ENCODE data around the gene ETV7. TPM values are rescaled to one million over a fixed set of nuclear protein-coding genes. Genes with fewer than 3 reads are reported as not detected.
"Not testable (repeated sequence)": the region's sequence is repeated elsewhere in the genome, so short reads cannot be mapped to it uniquely, and the experiment has no call there.

ETV7 gene
- total and polyA plus RNA-seq, 2 donors, result 0.79 to 1.5 TPM

DNA sequence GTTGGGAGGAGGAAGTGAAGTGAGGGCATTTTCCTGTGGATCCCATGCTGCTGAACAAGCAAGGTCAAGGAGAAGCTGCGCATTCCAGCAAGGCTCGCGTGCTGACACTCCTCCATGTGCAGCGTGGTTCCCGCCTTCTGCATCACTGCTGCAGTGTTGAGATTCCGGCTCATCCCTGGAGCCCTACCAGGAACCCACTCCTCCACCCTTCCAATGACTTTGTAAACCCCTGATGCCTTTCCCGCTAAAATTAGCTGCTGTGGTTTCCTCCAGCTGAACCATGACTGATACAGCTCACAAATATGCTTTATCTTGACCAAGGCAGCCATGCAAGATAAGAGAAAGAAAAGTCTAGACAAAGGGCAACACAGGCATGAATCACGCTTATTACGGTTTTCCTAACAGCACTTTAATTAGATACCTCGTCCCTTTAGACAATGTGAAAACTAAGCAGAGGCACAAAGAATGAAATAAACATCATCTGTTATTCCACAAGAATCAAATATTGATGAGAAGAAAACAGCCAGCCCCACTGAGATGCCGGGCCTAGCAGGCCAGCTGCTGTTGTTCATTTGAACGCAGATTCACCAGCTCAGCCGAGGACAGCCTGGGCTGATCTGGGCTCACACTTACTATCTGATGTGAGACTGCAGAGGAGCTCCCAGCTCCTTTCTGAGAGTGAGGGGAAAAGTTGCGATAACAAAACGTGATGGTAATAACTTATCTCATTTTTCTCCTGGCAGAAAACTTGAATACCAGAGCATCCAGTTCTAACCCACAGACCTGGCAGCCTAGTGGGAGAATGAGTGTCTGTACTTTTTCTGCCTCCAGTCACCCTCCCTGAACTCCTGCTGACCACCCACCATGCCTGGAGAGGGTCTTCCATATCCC is 36.5 kb downstream of the ETV7 start:
- Histone ChIP-seq H3K27ac (ENCODE audit: low read depth) (no peak overlapping the region), H3K4me1 (ENCODE audit: insufficient read depth) (no peaks in the 10 kb centered on the region), H3K36me3 (ENCODE audit: insufficient read depth) (no peaks in the 10 kb centered on the region), H3K4me3 (ENCODE audit: low read depth, low read length) (no peak overlapping the region)
- DNase-seq (ENCODE audit: extremely low spot score), result no peak
- 35% methylated on average over 15 of the region's 15 CpGs for WGBS

DNA sequence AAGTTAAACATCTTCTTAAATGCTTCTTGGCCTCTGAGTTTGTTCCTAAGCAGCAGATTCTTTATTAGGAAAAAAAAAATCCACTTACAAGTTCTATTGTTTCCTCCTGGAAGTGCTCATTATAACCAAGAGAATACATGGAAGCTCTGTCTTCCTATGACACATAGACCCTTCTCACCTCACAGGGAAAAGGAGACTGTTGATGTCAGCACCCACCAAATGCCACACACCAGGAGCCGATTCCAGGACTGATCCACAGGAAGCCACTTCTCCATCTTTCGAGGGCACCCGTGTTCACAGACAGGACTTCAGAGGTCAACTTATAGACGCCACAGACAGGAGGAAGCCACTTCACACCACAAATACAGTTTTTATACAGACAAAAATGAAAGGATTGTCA is 37.4 kb downstream of the ETV7 start:
- Histone ChIP-seq H3K4me1 (ENCODE audit: insufficient read depth) (no peaks in the 10 kb centered on the region), H3K36me3 (ENCODE audit: insufficient read depth) (no peaks in the 10 kb centered on the region), H3K4me3 (ENCODE audit: low read depth, low read length) (no peak overlapping the region), H3K27ac (ENCODE audit: low read depth) (no peak overlapping the region)
- DNase-seq (ENCODE audit: extremely low spot score), result no peak
- WGBS, result 81% methylated on average over 4 of the region's 4 CpGs

DNA sequence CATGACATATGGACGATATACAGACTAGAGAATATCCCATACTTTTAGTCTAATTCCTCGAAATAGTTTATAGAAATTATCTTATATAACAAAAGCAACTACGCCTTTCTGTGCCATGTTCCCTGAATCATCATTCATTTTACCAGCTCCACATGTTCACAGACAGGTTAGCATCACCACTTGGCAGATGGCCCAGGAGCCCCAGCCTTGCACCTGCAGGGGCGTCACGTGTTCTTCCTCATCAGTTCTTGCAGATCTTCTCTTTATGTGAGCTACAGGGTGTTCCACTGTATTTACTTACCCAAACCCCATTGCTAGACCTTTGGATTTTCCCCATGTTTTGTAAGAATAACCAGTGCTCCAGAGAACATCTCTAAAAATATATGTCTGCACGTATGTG is 38.2 kb downstream of the ETV7 start:
- DNase-seq (ENCODE audit: extremely low spot score), result no peak
- Histone ChIP-seq H3K4me3 (ENCODE audit: low read depth, low read length) (no peak overlapping the region), H3K4me1 (ENCODE audit: insufficient read depth) (no peaks in the 10 kb centered on the region), H3K36me3 (ENCODE audit: insufficient read depth) (no peaks in the 10 kb centered on the region), H3K27ac (ENCODE audit: low read depth) (no peak overlapping the region)
- WGBS, result 80% methylated on average over 6 of the region's 6 CpGs

DNA sequence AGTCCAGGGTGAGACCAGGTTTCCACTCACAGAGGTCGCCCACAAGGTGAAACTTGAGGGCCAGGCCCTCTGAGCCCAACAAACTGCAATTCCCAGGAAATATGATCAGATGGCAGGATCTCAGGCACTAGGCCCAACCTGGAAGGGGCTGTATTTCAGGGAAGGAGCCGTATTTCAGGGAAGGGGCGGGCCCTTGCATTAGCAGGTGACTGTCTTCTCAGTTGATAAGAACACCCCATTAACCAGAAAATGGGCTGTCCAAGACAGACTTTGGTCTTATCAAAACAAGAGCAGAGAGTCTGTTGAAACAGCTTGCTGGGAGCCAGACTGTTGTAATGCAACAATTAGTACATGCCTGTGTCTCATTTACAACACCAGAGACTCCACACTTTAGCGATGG is 39.8 kb downstream of the ETV7 start:
- 87% methylated on average over 4 of the region's 4 CpGs for WGBS
- Histone ChIP-seq H3K4me1 (ENCODE audit: insufficient read depth) (no peaks in the 10 kb centered on the region), H3K36me3 (ENCODE audit: insufficient read depth) (no peaks in the 10 kb centered on the region), H3K4me3 (ENCODE audit: low read depth, low read length) (no peak overlapping the region), H3K27ac (ENCODE audit: low read depth) (no peak overlapping the region)
- no peak for DNase-seq (ENCODE audit: extremely low spot score)

DNA sequence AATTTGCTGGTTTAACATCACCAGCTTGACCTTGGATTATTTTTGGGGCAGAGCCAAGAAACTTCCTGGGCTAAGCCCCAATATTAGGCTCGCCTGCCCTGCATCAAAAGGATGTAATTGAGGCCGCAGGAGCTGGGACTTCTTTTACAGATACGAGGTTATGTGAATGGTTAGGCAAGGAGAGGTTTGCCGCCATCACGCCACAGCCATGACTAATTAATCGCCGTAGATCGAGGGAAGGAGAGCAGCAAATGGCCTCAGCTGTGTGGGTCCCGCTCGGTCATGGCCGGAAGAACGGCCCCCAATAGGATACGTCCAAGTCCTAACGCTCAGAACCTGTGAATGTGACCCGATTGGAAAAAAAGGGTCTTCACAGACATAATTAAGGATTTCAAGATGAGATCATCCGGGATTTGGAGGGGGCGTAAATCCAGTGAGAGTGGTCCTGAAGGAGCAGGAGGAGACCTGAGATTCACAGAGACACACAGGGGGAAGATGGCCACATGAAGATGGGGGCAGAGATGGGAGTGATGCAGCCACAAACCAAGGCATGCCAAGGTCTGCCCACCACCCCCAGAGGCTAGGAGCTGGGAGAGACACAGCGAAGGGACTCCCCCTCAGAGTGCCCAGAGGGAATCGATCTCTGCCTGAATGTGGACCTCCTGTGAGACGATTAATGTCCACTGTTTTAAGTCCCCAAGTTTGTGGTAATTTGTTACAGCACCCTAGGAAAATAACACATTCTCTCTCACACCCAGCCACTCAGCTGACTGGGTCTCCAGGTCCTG is 40.8 kb downstream of the ETV7 start:
- H3K36me3 ChIP-seq (ENCODE audit: insufficient read depth), result no peaks in the 10 kb centered on the region
- no peak for DNase-seq (ENCODE audit: extremely low spot score)
- H3K4me1 ChIP-seq (ENCODE audit: insufficient read depth), result no peaks in the 10 kb centered on the region
- H3K27ac ChIP-seq (ENCODE audit: low read depth), result no peak overlapping the region
- H3K4me3 ChIP-seq (ENCODE audit: low read depth, low read length), result no peak overlapping the region
- 88% methylated on average over 20 of the region's 20 CpGs for WGBS

DNA sequence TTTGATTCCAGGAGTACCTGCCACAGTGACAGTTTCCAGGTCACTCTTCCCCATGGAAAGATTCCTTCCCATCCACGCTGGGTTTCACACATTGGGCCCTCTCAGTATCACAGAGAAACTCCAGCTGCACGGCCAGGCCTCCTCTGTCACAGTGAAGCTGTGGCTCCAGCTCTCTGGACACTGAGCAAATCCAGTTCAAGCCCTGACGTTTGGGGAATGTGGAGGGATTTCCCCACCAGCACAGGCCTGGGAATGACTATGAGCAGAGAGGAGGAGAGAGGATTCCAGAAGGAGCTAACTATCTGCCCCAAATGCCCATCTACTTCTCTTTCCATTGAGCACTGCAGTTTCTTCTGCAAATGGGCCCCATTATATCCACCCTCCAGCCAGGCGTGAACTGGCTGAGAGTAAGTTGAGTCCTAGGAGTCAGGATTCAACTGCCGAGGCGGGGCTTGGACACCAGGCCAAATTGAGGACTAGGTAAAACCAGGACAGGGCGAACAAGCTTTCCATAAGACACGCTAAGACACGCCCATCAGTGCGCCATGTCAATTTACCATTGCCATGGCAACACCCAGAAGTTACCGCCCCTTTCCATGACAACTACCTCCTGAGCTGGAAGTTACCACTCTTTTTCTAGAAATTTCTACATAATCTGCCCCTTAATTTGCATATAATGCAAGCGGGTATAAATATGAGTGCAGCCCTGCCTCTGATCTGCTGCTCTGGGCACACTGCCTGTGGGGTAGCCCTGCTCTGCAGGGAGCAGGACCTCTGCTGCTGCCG is 41.6 kb downstream of the ETV7 start:
- no peak for DNase-seq (ENCODE audit: extremely low spot score)

DNA sequence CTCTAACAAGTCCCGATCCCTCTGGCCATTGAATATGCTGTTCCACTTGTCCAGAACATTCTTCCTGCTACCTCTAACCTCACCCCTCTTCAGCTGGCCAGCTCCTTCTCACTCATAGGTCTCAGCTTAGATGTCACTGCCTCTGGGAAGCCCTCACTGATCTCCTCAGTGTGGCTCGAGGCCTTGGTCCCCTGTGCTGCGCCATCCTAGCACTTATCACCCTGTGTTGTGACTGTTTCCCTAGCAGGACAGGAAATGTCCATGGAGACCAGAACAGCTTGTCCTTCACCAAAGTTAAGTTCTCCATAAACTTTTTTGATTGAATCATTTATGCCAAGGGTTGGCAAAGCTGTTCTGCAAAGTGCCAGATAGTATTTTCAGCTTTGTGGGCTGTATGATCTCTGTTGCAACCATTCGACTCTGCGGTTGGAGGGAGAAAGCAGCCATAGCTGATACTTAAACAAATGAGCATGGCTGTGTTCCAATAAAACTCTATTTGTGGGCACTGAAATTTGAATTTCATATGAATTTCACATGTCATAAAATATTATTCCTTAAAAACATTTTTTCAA is 44.3 kb downstream of the ETV7 start:
- Histone ChIP-seq H3K36me3 (ENCODE audit: insufficient read depth) (no peaks in the 10 kb centered on the region), H3K4me1 (ENCODE audit: insufficient read depth) (no peaks in the 10 kb centered on the region), H3K27ac (ENCODE audit: low read depth) (no peak overlapping the region), H3K4me3 (ENCODE audit: low read depth, low read length) (no peak overlapping the region)
- DNase-seq (ENCODE audit: extremely low spot score), result no peak
- 73% methylated on average over 5 of the region's 5 CpGs for WGBS

More for the DNA sequence above, 41.6 kb downstream of the ETV7 start:
- WGBS, result 84% methylated on average over 13 of the region's 13 CpGs
- Histone ChIP-seq H3K4me3 (ENCODE audit: low read depth, low read length) (no peak overlapping the region), H3K4me1 (ENCODE audit: insufficient read depth) (no peaks in the 10 kb centered on the region), H3K27ac (ENCODE audit: low read depth) (no peak overlapping the region), H3K36me3 (ENCODE audit: insufficient read depth) (no peaks in the 10 kb centered on the region)

DNA sequence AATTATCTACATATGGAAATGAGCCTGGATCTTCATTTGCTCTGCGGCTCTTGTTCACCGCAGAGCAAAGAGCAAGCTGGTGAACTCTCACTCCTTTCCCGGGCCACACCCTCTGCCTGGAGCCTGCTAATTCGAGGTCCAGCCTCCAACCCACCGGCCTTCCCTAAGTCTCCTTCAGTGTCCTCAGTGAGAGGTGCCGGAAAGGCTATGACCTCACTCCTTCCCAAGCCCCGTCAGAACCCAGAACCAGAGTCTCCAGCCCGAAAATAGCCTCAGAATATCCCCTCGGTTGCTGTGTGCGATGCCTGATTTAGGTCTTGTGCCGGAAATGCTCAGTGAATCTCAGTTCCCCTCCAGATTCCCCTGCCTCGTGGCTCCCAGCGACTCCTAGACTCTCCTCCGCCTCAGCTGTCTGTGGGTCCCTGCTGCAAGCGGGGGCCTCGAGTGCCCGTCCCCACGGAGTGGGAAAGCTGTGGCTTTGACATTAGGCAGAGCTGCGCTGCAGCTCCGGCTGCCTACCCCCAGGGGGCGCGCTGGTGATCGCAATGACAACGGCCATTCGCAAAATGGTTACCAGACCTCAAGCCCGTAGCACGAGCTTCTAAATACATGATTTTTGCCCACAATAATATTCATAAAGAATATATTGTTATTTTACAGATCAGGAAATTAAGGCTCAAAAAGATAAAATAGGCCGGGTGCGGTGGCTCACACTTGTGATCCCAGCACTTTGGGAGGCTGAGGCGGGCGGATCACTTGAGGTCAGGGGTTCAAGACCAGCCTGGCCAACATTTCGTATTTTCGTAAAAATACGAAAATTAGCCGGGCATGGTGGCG is 46.6 kb downstream of the ETV7 start:
- Histone ChIP-seq H3K27ac (ENCODE audit: low read depth) (no peak overlapping the region), H3K4me3 (ENCODE audit: low read depth, low read length) (no peak overlapping the region), H3K36me3 (ENCODE audit: insufficient read depth) (no peaks in the 10 kb centered on the region), H3K4me1 (ENCODE audit: insufficient read depth) (no peaks in the 10 kb centered on the region)
- WGBS, result 20% methylated on average over 36 of the region's 36 CpGs
- DNase-seq (ENCODE audit: extremely low spot score), result no peak

DNA sequence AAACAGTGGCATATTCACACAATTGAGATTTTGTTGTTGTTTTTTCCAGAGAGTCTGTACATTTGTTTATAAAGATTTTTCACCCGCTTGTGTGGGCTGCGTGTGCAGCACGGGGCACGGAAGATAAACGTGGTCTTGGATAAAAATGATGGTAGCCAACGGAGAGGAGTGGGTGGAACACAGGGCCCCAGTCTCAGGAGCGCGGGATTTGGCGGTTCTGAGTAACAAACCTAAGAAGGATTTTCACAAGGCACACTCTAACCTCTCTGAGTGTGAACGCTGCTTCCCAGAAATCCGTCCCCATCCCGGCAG is 47.2 kb downstream of the ETV7 start:
- H3K4me1 ChIP-seq (ENCODE audit: insufficient read depth), result no peaks in the 10 kb centered on the region
- no peaks in the 10 kb centered on the region for H3K36me3 ChIP-seq (ENCODE audit: insufficient read depth)
- 66% methylated on average over 12 of the region's 12 CpGs for WGBS
- no peak overlapping the region for H3K4me3 ChIP-seq (ENCODE audit: low read depth, low read length)
- DNase-seq (ENCODE audit: extremely low spot score), result no peak
- H3K27ac ChIP-seq (ENCODE audit: low read depth), result no peak overlapping the region

DNA sequence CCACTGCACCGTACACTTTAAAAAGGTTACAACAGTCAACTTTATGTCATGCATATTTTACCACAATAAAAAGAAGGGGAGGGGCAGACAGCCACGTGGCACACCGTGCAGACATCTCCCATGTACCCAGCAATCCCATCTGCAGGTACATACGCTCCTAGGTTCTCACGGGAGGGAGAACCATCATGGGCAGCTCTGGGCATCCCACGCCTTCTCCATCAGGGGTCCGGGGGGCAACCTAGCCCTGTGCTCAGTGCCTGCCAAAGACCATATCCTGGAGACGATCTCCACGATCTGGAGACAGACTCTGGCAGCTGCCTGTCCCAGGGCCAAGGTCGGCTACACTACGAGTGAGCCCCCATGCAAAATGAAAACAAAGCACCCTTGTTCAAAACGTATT is 48.3 kb downstream of the ETV7 start:
- 82% methylated on average over 12 of the region's 12 CpGs for WGBS
- no peak overlapping the region for H3K4me3 ChIP-seq (ENCODE audit: low read depth, low read length)
- no peak for DNase-seq (ENCODE audit: extremely low spot score)
- H3K36me3 ChIP-seq (ENCODE audit: insufficient read depth), result no peaks in the 10 kb centered on the region
- H3K27ac ChIP-seq (ENCODE audit: low read depth), result no peak overlapping the region
- no peaks in the 10 kb centered on the region for H3K4me1 ChIP-seq (ENCODE audit: insufficient read depth)

DNA sequence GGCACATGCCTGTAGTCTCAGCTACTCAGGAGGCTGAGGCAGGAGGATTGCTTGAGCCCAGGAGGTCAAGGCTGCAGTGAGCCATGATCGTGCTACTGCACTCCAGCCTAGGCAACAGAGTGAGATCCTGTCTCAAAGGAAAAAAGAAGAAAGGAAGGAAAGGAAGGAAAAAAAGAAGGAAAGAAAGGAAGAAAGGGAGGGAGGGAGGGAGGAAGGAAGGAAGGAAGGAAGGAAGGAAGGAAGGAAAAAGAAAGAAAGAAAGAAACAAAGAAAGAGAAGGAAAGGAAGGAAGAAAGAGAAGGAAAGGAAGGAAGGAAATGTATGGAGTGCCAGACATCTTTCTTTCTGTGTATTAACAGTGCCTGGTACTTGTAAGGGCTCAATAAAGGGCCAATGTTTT is 49.2 kb downstream of the ETV7 start:
- not testable (repeated sequence) for DNase-seq (ENCODE audit: extremely low spot score); H3K36me3 ChIP-seq (ENCODE audit: insufficient read depth); H3K27ac ChIP-seq (ENCODE audit: low read depth); H3K4me1 ChIP-seq (ENCODE audit: insufficient read depth); H3K4me3 ChIP-seq (ENCODE audit: low read depth, low read length)
- 97% methylated on average over 1 of the region's 1 CpG for WGBS

DNA sequence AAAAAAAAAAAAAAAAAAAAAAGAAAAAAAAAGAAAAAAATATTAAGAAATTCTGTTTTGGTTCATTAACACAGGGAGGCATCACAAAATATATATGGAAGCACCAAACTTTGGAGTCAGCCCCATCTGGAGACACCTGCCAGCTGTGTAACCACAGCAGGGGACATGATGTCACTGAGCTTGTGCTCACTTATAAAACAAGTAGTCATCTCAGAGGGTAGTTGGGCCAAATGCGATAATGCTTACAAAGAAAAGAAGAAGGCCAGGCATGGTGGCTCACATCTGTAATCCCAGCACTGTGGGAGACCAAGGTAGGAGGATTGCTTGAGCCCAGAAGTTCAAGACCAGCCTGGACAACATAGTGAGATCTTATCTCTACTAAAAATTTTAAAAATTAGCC is 49.7 kb downstream of the ETV7 start:
- WGBS, result 98% methylated on average over 1 of the region's 1 CpG
- Histone ChIP-seq H3K27ac (ENCODE audit: low read depth) (no peak overlapping the region), H3K4me1 (ENCODE audit: insufficient read depth) (no peaks in the 10 kb centered on the region), H3K36me3 (ENCODE audit: insufficient read depth) (no peaks in the 10 kb centered on the region), H3K4me3 (ENCODE audit: low read depth, low read length) (no peak overlapping the region)
- DNase-seq (ENCODE audit: extremely low spot score), result no peak

DNA sequence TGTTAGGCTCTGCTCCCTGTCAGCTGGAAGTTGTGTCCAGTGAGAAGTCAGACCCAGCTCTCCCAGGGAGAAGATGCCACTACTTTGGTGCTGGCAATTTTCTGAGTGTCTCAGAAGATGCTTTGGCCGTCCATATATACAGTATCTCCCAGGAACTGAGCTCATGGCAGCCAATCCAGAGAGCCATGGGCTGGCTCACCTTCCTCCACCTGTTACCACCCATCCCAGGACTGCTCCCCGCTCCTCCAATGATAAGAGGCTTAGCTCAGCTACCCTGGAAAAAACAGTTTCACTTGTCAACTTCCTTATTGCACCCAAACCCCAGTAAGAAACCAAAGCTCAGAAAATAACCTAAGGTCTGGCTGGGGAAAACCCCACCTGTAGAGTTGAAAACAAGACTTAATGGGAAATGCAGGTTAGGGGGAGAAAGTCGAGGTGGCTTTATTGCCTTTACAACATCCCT is 50.7 kb downstream of the ETV7 start, which contains the start of gene BNIP5:
BNIP5 (minus strand) TSS at position 110 of the 463 bp plus-strand sequence. CDS start 6,198 bp downstream, outside the sequence.
- 78% methylated on average over 3 of the region's 3 CpGs for WGBS
- H3K36me3 ChIP-seq (ENCODE audit: insufficient read depth), result no peaks in the 10 kb centered on the region

More for the DNA sequence above, 50.7 kb downstream of the ETV7 start, which contains the start of gene BNIP5:
- no peak for DNase-seq (ENCODE audit: extremely low spot score)
- Histone ChIP-seq H3K27ac (ENCODE audit: low read depth) (no peak within 1 kb of the TSS), H3K4me1 (ENCODE audit: insufficient read depth) (no peaks in the 10 kb centered on the region), H3K4me3 (ENCODE audit: low read depth, low read length) (no peak within 1 kb of the TSS)

Measured in urinary bladder (tissue), 4 donors.